HG03139 (cell line): ENCODE results near the gene FRA10AC1.

Source experiments
- ATAC-seq: cut with Tn5 transposase; IDR thresholded peaks from one replicate; pipeline ENCODE4 v1.9.1; 2021; ENCODE audit not compliant: unreplicated experiment

FRA10AC1 gene, protein sequence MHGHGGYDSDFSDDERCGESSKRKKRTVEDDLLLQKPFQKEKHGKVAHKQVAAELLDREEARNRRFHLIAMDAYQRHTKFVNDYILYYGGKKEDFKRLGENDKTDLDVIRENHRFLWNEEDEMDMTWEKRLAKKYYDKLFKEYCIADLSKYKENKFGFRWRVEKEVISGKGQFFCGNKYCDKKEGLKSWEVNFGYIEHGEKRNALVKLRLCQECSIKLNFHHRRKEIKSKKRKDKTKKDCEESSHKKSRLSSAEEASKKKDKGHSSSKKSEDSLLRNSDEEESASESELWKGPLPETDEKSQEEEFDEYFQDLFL

DNA sequence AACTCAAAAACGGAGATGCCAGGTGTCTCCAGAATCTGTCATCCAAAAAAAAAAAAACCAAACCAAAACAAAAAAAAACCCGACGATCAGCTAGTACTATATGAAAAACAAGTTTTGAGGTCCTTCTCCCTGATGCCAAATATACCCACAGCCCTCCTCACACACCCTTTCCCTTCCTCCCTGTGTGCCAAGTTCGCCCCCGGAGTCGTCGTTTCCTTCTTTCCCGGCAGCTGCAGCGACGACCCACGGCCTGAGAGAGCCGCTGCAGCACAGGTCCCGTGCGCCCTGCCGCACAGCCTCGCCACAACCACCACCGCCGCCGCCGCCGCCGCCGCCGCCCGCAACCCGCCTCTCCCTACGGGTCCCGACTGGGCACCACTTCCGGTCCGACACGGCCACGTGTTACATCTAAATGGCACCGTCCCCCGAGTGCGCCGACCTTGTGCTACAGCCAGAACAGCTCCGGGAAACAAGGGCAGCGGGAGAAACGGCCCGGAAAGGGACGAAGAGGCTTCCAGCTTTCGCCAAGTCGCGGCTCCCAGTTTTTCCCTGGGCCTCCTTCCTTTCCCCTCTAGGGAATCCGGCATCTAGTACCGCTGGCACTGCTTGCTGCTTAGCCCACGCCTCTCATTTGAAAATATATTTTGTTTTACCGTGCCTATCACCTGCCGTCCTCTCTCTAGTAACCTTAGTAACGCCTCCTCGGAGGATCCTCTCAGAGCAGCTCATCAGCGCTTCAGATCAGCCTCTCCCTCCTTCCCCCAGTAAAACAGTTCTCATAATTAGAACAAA, at the start of gene FRA10AC1:
Gene FRA10AC1, minus strand, starts transcription at position 383 of the 792 bp plus-strand sequence. CDS start 2,486 bp downstream, outside the sequence.
- ATAC-seq, result peak; percentile 70

DNA sequence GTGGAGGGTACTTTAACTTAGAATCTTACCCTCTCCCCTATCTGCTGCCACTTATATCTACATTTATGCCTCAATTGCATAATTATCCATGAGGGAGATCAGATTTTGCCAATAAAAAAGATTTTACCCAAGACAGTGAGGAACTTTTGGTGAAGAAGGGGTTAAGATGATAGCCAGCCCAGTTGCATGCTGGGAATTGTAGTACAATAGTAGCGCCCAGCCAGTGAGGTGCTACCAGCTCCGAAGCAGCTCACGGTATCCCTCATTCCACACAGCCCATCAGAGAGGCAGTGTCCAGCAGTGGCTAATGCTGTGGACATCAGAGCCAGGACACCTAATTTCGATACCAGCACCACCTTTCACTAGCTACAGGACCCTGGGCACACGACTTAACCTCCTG, 49.4 kb upstream of the FRA10AC1 start:
- ATAC-seq, result no peak

DNA sequence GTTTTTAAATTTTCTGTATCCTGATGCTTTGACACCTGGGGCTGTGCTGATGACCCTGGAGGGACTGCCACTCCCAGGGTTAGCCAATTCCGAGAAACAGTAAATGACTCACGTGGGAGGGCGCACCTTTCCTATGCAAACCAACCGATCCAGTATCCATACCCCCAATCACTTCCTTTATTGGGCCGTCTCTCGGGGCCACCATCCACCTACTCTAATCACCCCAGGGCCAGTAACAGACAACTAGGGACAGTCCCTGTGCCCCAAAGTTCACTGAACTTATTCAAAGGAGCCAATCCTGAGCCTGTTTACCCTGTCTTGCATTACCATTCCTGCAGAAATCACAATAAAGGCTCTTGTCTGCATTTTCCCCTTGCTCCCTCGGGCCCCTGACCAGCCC, 48.7 kb upstream of the FRA10AC1 start:
- ATAC-seq, result no peak

DNA sequence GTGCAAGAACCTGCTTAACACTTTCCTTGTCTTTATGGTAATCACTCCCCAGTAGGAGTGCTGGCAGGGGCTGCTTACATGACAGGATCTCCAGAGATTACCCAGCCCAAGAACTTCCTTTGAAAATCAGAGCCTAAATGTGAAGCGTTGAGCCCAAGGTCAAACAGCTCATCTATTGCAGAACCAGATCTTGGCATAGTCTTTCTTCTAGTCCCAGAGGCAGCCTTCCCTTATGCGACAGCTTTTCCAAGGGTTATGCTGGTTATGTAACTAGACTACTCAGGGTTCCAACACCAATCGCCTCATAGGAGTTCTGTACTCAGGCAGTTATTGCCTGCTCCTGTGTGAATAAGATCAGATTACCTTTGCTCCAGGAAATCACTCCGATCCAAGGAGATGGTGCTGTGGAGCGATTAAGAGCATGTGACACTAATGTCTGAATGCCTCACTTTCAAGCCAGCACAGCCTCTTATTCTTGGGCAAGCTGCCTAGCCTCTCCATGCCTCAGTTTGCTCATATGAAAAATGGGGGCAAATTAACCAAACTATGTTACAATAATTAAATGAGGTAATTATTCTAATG, 46.9 kb upstream of the FRA10AC1 start:
- ATAC-seq, result no peak

DNA sequence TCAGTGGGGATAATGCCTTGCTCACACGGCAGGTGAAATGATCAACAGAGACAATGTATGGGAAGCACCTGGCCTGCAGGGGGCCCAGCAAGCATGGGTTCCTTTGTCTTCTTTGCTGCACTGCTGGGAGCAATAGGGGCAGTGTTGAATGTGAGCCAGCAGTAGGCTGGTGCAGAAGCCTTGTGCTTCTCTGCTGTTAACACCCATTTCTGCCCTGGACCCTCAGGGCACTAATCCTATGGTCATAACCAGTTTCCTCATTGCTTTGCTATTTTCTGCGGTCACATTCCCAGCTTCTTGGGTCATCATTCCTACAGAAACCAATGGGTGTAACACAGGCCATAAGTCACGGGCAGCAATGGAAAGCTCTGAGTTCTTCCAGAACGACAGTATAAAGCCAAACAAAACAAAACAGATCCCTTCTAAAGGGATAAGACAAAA, 44.5 kb upstream of the FRA10AC1 start:
- ATAC-seq, result no peak

DNA sequence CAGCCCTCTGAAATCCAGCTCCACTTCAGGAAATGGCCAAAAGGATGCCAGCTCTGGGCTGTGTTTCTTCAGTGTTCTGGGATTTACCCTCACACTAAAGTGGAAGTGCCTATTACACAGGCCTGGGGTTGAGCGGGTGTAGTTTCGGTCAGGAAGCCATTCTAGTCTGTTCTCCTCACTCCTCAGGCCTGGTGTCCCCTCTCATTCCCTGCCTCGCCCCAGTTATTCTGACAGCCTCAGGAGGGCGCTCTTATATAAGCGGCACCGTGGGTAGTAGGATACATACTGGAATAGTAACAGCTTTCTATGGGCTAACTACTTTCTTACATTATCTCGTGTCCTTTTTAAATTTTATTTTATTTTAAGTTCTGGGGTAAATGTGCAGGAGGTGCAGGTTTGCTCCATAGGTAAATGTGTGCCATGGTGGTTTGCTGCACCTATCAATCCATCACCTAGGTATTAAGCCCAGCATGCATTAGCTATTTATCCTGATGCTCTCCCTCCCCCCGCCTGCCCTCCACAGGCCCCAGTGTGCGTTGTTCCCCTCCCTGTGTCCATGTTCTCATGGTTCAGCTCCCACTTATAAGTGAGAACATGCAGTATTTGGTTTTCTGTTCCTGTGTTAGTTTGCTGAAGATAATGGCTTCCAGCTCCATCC, 43.1 kb upstream of the FRA10AC1 start:
- ATAC-seq, result no peak

DNA sequence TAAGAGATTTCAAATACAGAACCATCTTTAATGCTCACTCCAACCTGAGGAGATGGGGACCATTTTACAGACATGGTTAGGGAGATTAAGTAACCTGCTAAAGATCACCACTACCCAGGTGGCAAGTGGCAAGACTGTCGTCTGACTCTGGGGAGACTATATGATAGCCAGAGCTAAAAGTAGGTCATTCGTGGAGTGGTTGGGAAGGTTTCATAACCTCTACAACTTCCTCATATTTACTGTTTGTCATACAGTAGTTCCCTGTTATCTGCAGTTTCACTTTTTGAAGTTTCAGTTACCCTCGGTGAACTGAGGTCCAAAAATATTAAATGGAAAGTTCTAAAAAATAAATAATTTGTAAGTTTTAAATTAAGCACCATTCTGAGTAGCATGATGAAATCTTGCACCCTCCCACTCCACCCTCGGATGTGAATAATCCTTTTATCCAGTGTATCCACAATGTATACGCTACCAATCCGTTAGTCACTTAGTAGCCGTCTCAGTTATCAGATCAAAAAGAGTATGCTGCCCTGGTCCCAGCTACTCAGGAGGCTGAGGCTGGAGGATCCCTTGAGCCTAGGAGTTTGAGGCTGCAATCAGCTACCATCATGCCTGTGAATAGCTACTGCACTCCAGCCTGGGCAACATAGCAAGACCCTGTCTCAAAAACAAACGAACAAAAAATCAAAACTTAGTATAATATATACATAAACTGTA, 40.4 kb upstream of the FRA10AC1 start:
- ATAC-seq, result peak; percentile 93

DNA sequence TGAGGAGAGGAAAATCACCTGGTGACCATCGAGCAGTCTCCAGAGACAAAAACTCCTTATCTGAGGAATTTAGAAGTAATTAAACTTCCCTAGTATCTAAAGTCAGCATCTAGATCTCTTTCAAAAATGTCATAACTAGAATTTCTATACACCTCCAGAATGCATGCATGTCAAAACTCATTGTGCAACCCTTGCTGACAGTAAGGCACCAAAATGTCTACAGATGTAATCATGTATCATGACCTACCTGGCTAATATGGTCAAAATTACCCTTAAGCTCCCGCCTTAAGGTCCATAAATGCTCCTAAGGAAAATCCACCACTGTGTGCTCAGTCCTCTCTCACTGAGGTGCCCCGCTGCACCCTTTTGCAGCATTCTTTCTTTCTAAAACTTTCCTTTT, 39.0 kb upstream of the FRA10AC1 start:
- ATAC-seq, result no peak

DNA sequence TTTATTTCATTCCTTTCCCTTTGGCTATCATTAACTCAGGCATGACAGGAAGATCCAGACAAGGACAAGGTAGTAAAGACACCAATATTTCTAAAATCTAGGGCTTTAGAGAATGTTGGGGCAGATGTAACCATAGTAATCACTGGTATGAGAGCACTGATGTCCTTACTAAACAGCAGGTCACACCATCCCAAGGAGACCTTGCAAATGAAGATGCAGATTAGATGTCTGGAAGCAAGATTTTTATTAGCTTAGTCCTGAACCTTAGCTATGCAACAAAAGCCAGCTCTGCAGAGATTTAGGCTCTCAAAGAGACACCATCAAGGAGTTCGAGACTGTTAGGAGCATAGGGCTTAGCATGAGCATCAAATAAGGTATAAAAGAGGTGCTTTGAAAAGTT, 23.6 kb upstream of the FRA10AC1 start:
- ATAC-seq, result no peak

DNA sequence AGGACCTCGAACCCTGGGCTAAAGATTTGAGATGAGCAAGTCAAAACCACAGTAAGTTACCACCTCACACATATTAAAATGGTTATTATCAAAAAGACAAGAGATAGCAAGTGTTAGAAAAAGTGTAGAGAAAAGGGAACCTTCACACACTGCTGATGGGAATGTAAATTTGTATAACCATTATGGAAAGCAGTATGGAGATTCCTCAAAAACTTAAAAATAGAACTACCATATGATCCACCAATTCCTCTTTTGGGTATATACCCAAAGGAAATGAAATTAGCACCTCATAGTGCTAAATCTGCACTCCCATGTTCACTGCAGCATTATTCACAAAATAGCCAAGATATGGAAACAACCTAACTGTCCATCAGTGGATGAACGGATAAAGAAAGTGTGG, 20.8 kb upstream of the FRA10AC1 start:
- ATAC-seq, result no peak

DNA sequence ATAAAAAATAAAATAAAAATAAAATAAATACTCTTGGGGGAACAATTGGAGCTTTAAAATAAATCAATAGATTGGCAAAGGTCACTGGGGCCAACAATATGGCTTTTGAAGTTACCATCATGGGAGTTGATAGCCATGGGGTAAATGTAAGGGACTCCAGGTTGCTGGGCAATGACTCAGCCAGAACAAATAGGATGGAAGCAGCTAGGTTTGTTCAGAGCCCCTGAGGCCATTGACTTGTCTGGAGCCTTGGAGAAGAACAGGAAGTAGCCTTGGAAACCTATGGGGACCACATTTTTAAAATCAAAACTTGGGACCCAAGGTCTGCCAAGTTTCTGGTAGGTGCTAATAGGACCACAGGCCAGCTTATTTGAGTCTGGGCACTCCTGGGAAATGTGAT, 20.2 kb upstream of the FRA10AC1 start:
- no peak for ATAC-seq

DNA sequence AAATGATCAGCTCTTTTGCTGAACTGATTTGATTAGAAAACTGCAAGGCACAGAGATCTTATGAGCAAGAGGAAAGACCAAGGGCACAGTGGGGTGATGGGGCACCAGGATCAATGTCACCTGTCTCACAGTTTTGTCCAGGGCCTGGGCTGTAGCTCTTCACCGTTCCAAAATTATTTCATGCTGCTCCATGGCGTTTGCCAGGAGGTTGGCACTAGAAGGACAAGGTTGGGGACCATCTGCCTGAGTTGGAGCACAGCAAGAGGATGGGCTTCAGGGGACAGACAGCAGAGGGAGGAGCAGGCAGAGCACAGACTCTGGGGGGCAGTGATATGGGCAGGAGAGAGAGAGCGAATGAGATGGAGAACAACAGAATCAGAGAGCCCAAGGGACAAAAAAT, 17.5 kb upstream of the FRA10AC1 start:
- no peak for ATAC-seq

DNA sequence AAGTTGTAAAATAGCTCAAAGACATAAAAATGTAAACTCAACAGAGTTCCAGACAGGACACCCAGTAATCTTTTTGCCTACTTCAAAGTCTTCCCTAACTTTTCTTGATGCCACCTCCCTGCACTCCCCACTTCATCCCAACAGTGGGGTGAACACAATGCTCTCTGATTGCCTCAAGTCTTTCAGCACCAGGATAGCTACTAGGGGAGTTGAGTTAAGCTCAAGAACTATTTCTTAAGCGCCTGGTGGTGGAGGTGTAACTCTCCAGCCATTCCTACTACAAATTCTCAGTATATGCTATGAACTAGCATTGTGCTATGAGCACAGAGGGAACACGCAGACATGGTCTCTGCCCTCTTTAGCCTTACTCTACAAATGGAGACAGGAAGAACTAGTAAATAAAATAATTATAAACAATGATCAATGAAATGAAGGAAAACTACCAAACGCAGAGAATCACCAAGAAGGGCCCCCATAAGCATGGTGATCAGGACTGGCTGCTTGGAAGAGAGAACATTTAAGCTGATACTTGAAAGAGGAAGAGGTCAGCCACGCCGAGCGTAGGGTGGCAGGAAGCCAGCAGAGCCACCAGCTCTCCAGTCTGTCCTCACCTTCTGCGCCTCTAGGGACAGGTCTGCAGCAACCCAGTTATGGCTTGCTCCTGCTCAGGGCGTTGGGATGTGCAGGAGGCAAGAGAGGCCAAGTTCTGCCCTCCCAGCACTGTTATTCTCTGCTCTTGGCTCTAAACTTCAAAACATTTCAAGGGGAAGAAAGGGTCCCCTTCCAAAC, 16.7 kb upstream of the FRA10AC1 start:
- ATAC-seq, result peak; percentile 67

DNA sequence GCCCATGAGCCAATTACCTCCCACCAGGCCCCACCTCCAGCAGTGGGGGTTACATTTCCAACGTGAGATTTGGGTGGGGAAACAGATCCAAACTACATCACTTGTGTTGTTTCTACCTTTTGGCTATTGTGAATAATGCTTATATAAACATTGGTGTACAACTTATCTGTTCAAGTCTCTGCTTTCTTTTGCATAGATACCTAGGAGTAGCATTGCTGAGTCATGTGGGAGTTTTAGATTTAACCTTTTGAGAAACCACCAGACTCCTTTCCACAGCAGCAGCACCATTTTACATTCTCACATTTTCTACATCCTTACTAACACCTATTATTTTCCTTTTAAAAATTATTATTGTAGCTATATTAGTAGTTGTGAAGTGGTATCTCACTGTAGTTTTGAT, 14.4 kb upstream of the FRA10AC1 start:
- ATAC-seq, result no peak

DNA sequence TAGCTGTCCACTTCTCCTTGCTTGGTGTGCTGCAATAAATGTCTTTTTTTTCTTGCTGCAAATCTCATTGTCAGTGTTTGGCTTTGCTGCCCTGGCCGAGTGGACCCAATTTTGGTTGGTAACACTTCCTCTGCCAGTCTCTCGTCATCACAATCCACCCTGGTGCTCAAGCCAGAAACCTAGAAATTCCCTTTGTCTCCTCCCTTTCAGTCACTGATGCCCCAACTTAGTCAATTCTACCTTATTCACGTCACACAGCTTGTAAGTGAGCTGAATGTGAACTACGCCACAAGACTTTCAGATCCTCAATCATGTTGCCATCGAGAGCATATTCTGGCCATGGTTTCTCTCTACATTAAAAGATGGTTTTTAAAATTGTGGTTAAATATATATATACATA, 13.0 kb upstream of the FRA10AC1 start:
- ATAC-seq, result peak; percentile 82

DNA sequence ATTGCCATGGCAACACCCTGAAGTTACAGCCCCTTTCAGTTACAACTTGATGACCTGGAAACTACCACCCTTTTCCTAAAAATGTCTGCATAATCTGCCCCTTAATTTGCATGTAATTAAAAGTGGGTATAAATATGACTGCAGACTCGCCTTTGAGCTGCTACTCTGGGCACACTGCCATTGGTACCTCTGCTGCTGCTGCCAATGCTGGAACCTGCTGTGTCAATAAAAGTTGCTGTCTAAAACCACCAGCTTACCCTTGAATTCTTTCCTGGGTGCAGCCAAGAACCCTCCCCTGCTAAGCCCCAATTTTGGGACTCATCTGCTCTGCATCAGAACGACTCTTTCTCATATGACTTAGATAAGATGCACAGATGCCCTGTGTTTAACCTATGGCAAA, 10.2 kb upstream of the FRA10AC1 start:
- no peak for ATAC-seq

DNA sequence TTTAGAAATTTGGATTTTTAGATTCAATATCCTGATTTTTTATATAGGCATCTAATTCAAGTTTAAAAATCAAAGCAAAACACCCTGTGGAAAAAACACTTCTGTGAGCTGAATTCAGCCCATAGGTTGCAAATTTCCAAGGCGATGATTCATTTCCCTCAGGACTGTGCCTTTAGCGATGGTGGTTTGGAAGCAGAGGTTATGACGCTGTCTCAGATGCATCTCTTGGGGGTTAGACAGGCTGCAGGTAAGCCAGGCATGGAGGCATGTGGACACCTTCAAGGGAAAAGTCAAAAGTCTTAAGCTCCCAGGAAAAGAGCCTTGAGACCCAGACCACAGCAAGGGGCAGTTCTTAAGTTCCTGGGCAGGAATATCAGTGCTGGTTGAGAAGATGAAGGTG, 9.5 kb upstream of the FRA10AC1 start:
- no peak for ATAC-seq

DNA sequence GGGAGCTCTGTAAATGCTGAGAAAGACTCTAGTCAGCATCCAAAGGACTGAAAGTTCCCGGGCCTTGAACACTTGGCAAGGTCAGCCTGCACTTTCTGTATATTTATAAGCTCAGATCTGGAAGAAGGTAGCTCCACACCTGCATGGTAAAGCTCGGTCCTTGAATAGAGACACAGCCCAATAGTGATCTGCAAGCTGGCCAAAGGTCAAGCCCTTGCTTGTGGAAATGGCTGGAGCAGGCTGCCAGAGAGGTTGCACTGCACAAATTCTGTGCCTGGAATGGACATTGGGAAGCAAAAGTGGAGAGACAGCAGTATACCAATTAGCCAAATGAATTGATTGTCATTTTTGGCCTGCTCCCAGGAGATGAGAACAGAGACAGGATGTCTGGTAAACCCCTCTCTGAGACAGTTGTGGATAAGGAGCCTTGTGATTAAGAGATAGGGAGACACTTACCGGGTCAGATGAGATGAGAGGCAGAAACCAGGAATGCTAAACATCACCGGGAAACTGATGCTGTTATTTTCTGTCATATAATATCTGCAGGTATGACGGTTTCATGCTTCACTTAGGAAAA, 8.0 kb upstream of the FRA10AC1 start:
- no peak for ATAC-seq

DNA sequence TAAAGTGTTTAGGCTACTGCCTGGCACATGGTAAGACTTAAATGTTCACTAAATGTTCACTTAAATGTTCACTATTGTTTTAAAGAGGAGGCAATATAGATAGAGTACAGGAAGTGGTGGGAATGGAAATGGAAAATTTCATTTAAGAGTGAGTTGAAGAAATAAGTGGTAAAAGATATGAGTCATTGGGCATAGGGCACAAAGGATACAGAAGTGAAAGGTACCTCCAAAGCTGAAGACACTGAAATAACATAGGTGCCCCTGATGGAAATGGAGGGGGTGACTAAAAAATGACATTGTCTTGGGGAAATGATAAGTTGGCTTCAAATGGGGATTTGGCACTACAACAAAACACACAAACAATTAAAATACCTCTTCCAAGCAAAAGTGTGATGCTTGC, 5.2 kb upstream of the FRA10AC1 start:
- no peak for ATAC-seq

DNA sequence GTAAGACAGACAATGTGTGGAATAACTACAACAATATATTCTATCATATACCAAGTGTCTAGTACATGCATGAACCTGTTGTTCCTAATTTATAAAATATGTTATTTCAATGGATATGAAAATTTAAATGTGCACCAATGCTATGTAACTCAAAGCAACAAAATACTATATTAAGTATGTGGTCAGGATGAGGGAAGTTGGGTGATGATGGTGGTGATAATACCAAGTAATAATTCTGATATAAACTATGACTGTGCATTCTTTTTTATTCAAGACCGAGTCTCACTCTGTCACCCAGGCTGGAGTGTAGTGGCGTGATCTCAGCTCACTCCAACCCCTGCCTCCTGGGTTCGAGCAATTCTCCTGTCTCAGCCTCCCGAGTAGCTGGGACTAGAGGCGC, 2.1 kb upstream of the FRA10AC1 start:
- no peak for ATAC-seq
